K562 (cell line): ENCODE results near the gene KCNJ10. TPM values are rescaled to one million over a fixed set of nuclear protein-coding genes. Genes with fewer than 3 reads are reported as not detected.

Experiments used
- ATAC-seq: fragments of 200-7000 bp; cut with Tn5 transposase; 3 replicates; pipeline ENCODE4 v1.9.1; 2020; ENCODE audit warnings: moderate library complexity
- BruUV-seq: library from RNA; stranded (reverse); fragments of 400-500 nt; replicated peaks from 2 replicates; lab custom pipeline; 2021; lab: Mats Ljungman, UMichigan
- CTCF ChIA-PET: fragments of 300-600 bp; formaldehyde crosslinking; extraction: SDS; loops from one replicate; lab custom pipeline; 2021; ENCODE audit warnings: low intra/inter-chr PET ratio; lab: Yijun Ruan, JAX
- POLR2A ChIA-PET: fragments of 300-600, 350-650 bp; sonication (Branson Sonifier 250); formaldehyde crosslinking; extraction: SDS; loops from one replicate; lab custom pipeline; 2021; ENCODE audit warnings: antibody characterized with exemption, inconsistent platforms; lab: Yijun Ruan, JAX
- DNase-seq, 4 experiments: peaks; one replicate each; pipeline versions ENCODE4 v3.0.0 to v3.0.0-alpha.2; 2011 to 2018; ENCODE audit warnings: low spot score in 3 of 4, mixed read lengths in 3 of 4; ENCODE audit errors: extremely low read depth in 1 of 4
- FAIRE-seq: peaks from 2 replicates; lab custom pipeline; 2011; peaks lifted over from hg19 to GRCh38; lab: Jason Lieb, UNC
- H2AFZ ChIP-seq: 2 replicates; pipeline ENCODE4 v1.6.0; 2011; ENCODE audit warnings: low read depth, low read length, control low read depth, inconsistent platforms
- H3K27ac ChIP-seq: fragments of 200-600 bp; 3 replicates; pipeline ENCODE4 v1.8.0; 2011; ENCODE audit warnings: low read depth, mild to moderate bottlenecking, control low read depth, inconsistent platforms, low read length, moderate library complexity, mixed read lengths; ENCODE audit errors: extremely low read depth
- H3K27me3 ChIP-seq, 2 experiments: fragments of 300-600 bp in 1 of 2; 2 replicates in 1 of 2; 3 replicates in 1 of 2; pipeline versions ENCODE4 v1.6.0 to v1.8.0; 2011; ENCODE audit warnings: inconsistent platforms in 2 of 2, low read length in 2 of 2, mild to moderate bottlenecking in 1 of 2, mixed read lengths in 1 of 2, moderate library complexity in 1 of 2; ENCODE audit not compliant: control insufficient read depth in 2 of 2, insufficient read depth in 2 of 2
- H3K36me3 ChIP-seq: fragments of 300-600 bp; 3 replicates; pipeline ENCODE4 v1.8.0; 2011; ENCODE audit warnings: mild to moderate bottlenecking, low read length, inconsistent platforms; ENCODE audit not compliant: control insufficient read depth, insufficient read depth
- H3K4me1 ChIP-seq, 2 experiments: fragments of 200-600 bp in 1 of 2; replicated peaks in 1 of 2; 2 replicates in 1 of 2; 3 replicates in 1 of 2; pipeline versions ENCODE4 v1.5.1 to v1.8.0; 2011; ENCODE audit warnings: inconsistent platforms in 2 of 2, low read length in 2 of 2, mild to moderate bottlenecking in 1 of 2, mixed read lengths in 1 of 2, moderate library complexity in 1 of 2; ENCODE audit not compliant: control insufficient read depth in 2 of 2, insufficient read depth in 2 of 2
- H3K4me2 ChIP-seq: 2 replicates; pipeline ENCODE4 v1.6.1; 2011; ENCODE audit warnings: low read length, control low read depth, inconsistent platforms, mixed read lengths; ENCODE audit not compliant: insufficient read depth
- H3K4me3 ChIP-seq: fragments of 200-600 bp; sonication (generic), shearing (Covaris generic); 2 replicates; pipeline ENCODE4 v1.5.1; 2016; ENCODE audit warnings: control low read depth, inconsistent platforms
- H3K79me2 ChIP-seq: fragments of 200-600 bp; 3 replicates; pipeline ENCODE4 v1.8.0; 2011; ENCODE audit warnings: low read length, inconsistent platforms; ENCODE audit not compliant: control insufficient read depth, insufficient read depth
- H3K9ac ChIP-seq, 2 experiments: 2 replicates each; pipeline versions ENCODE4 v1.6.0 to v1.6.1; 2011; ENCODE audit warnings: low read depth in 2 of 2, low read length in 2 of 2, control low read depth in 1 of 2, inconsistent platforms in 1 of 2, mild to moderate bottlenecking in 1 of 2, mixed read lengths in 1 of 2; ENCODE audit not compliant: insufficient read depth in 1 of 2
- H3K9me1 ChIP-seq: one replicate; pipeline ENCODE4 v1.6.0; 2011; ENCODE audit warnings: inconsistent platforms, mild to moderate bottlenecking, low read length, moderate library complexity; ENCODE audit not compliant: control insufficient read depth, insufficient read depth
- H3K9me3 ChIP-seq: replicated peaks from 2 replicates; pipeline ENCODE4 v1.5.1; 2011; ENCODE audit warnings: low read depth, low read length, inconsistent platforms; ENCODE audit not compliant: control insufficient read depth, insufficient read depth
- H4K20me1 ChIP-seq: replicated peaks from 2 replicates; pipeline ENCODE4 v1.6.1; 2011; ENCODE audit warnings: low read length, inconsistent platforms, mixed read lengths; ENCODE audit not compliant: control insufficient read depth, insufficient read depth
- ARID2 ChIP-seq: fragments of 450-650 bp; IDR thresholded peaks from 2 replicates; pipeline ENCODE4 v1.6.1; 2017; ENCODE audit warnings: antibody characterized with exemption, mild to moderate bottlenecking
- CAMTA2 ChIP-seq: fragments of 250-450 bp; sonication (Bioruptor Pico); conservative IDR thresholded peaks from 2 replicates; pipeline ENCODE4 v1.5.1; 2022
- ELF2 ChIP-seq: fragments of 250-450 bp; sonication (Bioruptor Pico); IDR thresholded peaks from 2 replicates; pipeline ENCODE4 v1.5.0; 2021; ENCODE audit warnings: mild to moderate bottlenecking
- ESRRA ChIP-seq: fragments of 450-650 bp; IDR thresholded peaks from 2 replicates; pipeline ENCODE4 v1.6.1; 2014; ENCODE audit warnings: low read depth, mild to moderate bottlenecking, moderate library complexity, borderline replicate concordance
- FOS ChIP-seq: IDR thresholded peaks from 3 replicates; pipeline ENCODE4 v1.6.1; 2011; ENCODE audit not compliant: insufficient read length; ENCODE audit errors: extremely low read depth
- MXI1 ChIP-seq: IDR thresholded peaks from 2 replicates; pipeline ENCODE4 v1.6.1; 2011; ENCODE audit warnings: low read depth, mild to moderate bottlenecking, improper control_type of control experiment, low read length
- PRPF4 ChIP-seq: fragments of 200-400 bp; formaldehyde crosslinking; IDR thresholded peaks from one replicate; pipeline ENCODE4 v1.6.1; 2017; ENCODE audit warnings: low read length, low read depth, mild to moderate bottlenecking; ENCODE audit not compliant: insufficient read depth, poor library complexity, severe bottlenecking
- RHOXF2B ChIP-seq: fragments of 250-450 bp; sonication (Bioruptor Pico); conservative IDR thresholded peaks from 2 replicates; pipeline ENCODE4 v1.5.1; 2021
- SAFB ChIP-seq: fragments of 200-400 bp; formaldehyde crosslinking; IDR thresholded peaks from 2 replicates; pipeline ENCODE4 v1.6.1; 2017; ENCODE audit warnings: low read depth, low read length, borderline replicate concordance
- SMAD2 ChIP-seq: fragments of 150-350 bp; IDR thresholded peaks from 2 replicates; pipeline ENCODE4 v1.6.1; 2014; ENCODE audit warnings: low read depth, mild to moderate bottlenecking, low read length
- TAF1 ChIP-seq: IDR thresholded peaks from 2 replicates; pipeline ENCODE4 v1.6.1; 2011; ENCODE audit warnings: mild to moderate bottlenecking, low read length, moderate library complexity; ENCODE audit not compliant: insufficient read depth, control insufficient read depth, severe bottlenecking; ENCODE audit errors: extremely low read depth
- ZKSCAN1 ChIP-seq: fragments of 150-350 bp; IDR thresholded peaks from 2 replicates; pipeline ENCODE4 v1.6.1; 2016; ENCODE audit warnings: low read depth, low read length
- ZNF347 ChIP-seq: fragments of 450-650 bp; formaldehyde crosslinking; IDR thresholded peaks from 2 replicates; pipeline ENCODE4 v1.4.0; 2020; ENCODE audit warnings: low read depth, mild to moderate bottlenecking, moderate library complexity
- ZNF398 ChIP-seq: fragments of 250-450 bp; sonication (Bioruptor Pico); IDR thresholded peaks from 2 replicates; pipeline ENCODE4 v1.8.0; 2021; ENCODE audit warnings: moderate library complexity, mild to moderate bottlenecking, inconsistent platforms
- ZNF436 ChIP-seq: fragments of 250-450, 450-650 bp; sonication (Bioruptor Pico); formaldehyde crosslinking; IDR thresholded peaks from 2 replicates; pipeline ENCODE4 v1.7.0; 2020; ENCODE audit warnings: mild to moderate bottlenecking
- ZNF79 ChIP-seq: fragments of 250-450 bp; sonication (Bioruptor Pico); IDR thresholded peaks from 2 replicates; pipeline ENCODE4 v1.4.0; 2020; ENCODE audit warnings: low read depth, mild to moderate bottlenecking, moderate library complexity
- ZSCAN29 ChIP-seq: fragments of 450-650 bp; IDR thresholded peaks from 2 replicates; pipeline ENCODE4 v1.6.1; 2017
- WGBS: fragments of 100-300 bp; shearing (Covaris generic); methylation state at CpG from one replicate; pipeline ENCODE4 v1.1.6; 2016; ENCODE audit warnings: low coverage, mixed read lengths; ENCODE audit not compliant: insufficient coverage; ENCODE audit errors: missing lambda C conversion rate; 5-methylcytosine and 5-hydroxymethylcytosine counted together
- in situ Hi-C: fragments of 300-500 bp; cut with MboI; formaldehyde crosslinking; loops from 4 replicates; pipeline ENCODE4 v1.15.0; 2018; ENCODE audit warnings: inconsistent platforms, mixed read lengths
- intact Hi-C: fragments of 100-400 bp; cut with micrococcal nuclease; formaldehyde crosslinking; loops from 2 replicates; pipeline ENCODE4 v1.14.2; 2022
- polyA plus RNA-seq, 8 experiments: library from polyadenylated mRNA; depleted of rRNA in 4 of 8; stranded (reverse) in 5 of 8; unstranded in 3 of 8; fragments of >200 nt; fragmentation: Nextera tagmentation in 2 of 8; fragmentation: Illumina TruSeq in 1 of 8; extraction: Ambion mirVana in 2 of 8; extraction: Trizol in 1 of 8; gene quantifications; 2 replicates each; pipeline versions ENCODE4 v1.2.1 to v1.2.3, GENCODE V29; 2011 to 2014; ENCODE audit warnings: inconsistent platforms in 1 of 8, missing spikeins in 1 of 8
- total RNA-seq, 7 experiments: library from RNA; depleted of rRNA in 6 of 7; stranded (reverse); fragments of >200 nt in 6 of 7; fragmentation: Illumina TruSeq in 2 of 7; extraction: Trizol in 2 of 7; gene quantifications; 2 replicates each; pipeline versions ENCODE4 v1.2.1 to v1.2.3, GENCODE V29; 2011 to 2021; ENCODE audit warnings: low replicate concordance in 1 of 7

KCNJ10 gene
- total and polyA plus RNA-seq, 9 of the 15 experiments (the other 6 are each of a cell fraction or from before 2014, with no cell fraction given): 0.06 to 0.11 TPM; not detected in 7

GRCh38 chr1:159983681-159984080 lies 86.3 kb downstream of the KCNJ10 start (continued):
- no peak for TF ChIP-seq SMAD2

GRCh38 chr1:159982280-159982679 lies 87.7 kb downstream of the KCNJ10 start:
- no peaks in the 10 kb centered on the region for H3K79me2 ChIP-seq
- H3K9me3 ChIP-seq: no peaks in the 10 kb centered on the region
- H2AFZ ChIP-seq: no peak overlapping the region
- DNase-seq: no peak
- POLR2A ChIA-PET: interaction anchor here (0.5 to 0.6 kb wide), 2 partner anchors 275 to 633 kb away, joined by 3 to 5 read pairs; no protein-coding TSS in a partner anchor
- CTCF ChIA-PET: interaction anchor here (0.6 kb wide), 1 partner anchor 24 kb away, joined by 3 read pairs; no protein-coding TSS in a partner anchor
- H3K4me2 ChIP-seq: no peak overlapping the region
- no peaks in the 10 kb centered on the region for H4K20me1 ChIP-seq
- BruUV-seq: no TSS peak
- intact Hi-C loops (no loop called here), in situ Hi-C loops (loop anchor here (25.0 kb wide), 1 partner anchor 795 kb away; no protein-coding TSS in a partner anchor)
- 1% methylated on average over 6 of the region's 6 CpGs for WGBS
- peaks cover 23 to 42% of the 10 kb centered on the region in 2 experiments; a peak in 4 of 5 replicates for H3K27me3 ChIP-seq
- no peak for ATAC-seq
- no peak overlapping the region for H3K27ac ChIP-seq
- TF ChIP-seq ESRRA: no peak
- no peak for TF ChIP-seq ELF2 (CRISPR knock-in tag)
- TF ChIP-seq ZNF398: no peak
- TF ChIP-seq ZSCAN29: no peak
- TF ChIP-seq ZNF79 (CRISPR knock-in tag): no peak
- no peak for TF ChIP-seq SAFB
- no peak for TF ChIP-seq CAMTA2 (CRISPR knock-in tag)
- TF ChIP-seq MXI1: no peak
- TF ChIP-seq ZNF436 (CRISPR knock-in tag): no peak
- TF ChIP-seq FOS: no peak
- no peak for TF ChIP-seq ZNF347
- TF ChIP-seq PRPF4: no peak
- no peak for TF ChIP-seq RHOXF2B (CRISPR knock-in tag)
- no peak for TF ChIP-seq TAF1
- no peak for TF ChIP-seq ZKSCAN1
- no peak for TF ChIP-seq ARID2
- no peaks in the 10 kb centered on the region for H3K4me1 ChIP-seq
- no peaks in the 10 kb centered on the region for H3K36me3 ChIP-seq
- no peak for FAIRE-seq
- no peak overlapping the region for H3K9ac ChIP-seq
- H3K9me1 ChIP-seq: no peaks in the 10 kb centered on the region
- no peak overlapping the region for H3K4me3 ChIP-seq
